Hepatocyte (in vitro differentiated cells): ENCODE measurements around the gene ZCCHC24.

ENCODE experiments used
- EZH2 ChIP-seq: fragments of 200-600 bp; sonication (generic); IDR thresholded peaks from 2 replicates; pipeline ENCODE4 v1.6.1; 2016; ENCODE audit warnings: antibody characterized with exemption, mild to moderate bottlenecking, borderline replicate concordance
- EZH2phosphoT487 ChIP-seq: fragments of 200-600 bp; sonication (generic); IDR thresholded peaks from one replicate; pipeline ENCODE4 v1.6.1; 2018; ENCODE audit warnings: antibody characterized with exemption, mild to moderate bottlenecking, low read depth, moderate library complexity; ENCODE audit not compliant: unreplicated experiment, severe bottlenecking
- TF ChIP-seq, protein P1 (sequence below): fragments of 200-600 bp; sonication (generic); IDR thresholded peaks from 2 replicates; pipeline ENCODE4 v1.5.1; 2016; ENCODE audit warnings: antibody characterized with exemption, mild to moderate bottlenecking; ENCODE audit not compliant: poor library complexity

- TF ChIP-seq, protein P1, sequence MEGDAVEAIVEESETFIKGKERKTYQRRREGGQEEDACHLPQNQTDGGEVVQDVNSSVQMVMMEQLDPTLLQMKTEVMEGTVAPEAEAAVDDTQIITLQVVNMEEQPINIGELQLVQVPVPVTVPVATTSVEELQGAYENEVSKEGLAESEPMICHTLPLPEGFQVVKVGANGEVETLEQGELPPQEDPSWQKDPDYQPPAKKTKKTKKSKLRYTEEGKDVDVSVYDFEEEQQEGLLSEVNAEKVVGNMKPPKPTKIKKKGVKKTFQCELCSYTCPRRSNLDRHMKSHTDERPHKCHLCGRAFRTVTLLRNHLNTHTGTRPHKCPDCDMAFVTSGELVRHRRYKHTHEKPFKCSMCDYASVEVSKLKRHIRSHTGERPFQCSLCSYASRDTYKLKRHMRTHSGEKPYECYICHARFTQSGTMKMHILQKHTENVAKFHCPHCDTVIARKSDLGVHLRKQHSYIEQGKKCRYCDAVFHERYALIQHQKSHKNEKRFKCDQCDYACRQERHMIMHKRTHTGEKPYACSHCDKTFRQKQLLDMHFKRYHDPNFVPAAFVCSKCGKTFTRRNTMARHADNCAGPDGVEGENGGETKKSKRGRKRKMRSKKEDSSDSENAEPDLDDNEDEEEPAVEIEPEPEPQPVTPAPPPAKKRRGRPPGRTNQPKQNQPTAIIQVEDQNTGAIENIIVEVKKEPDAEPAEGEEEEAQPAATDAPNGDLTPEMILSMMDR, result no peak
- TF ChIP-seq EZH2phosphoT487 (no peak), EZH2 (no peak)
Measured at GRCh38 chr10:79442171-79443040, 3.0 kb downstream of the ZCCHC24 start.
